ENCODE results near the gene SUMF1.

The SUMF1 gene

GRCh38 chr3:4397466-4397865 lies 69.6 kb downstream of the SUMF1 start:
- H3F3A ChIP-seq (ENCODE audit: low read depth): 0 out of 2 replicates have a peak, but pooled peaks cover 3% of the 10 kb centered on the region
- no peaks in the 10 kb centered on the region for H4K20me1 ChIP-seq (ENCODE audit: insufficient read depth, low read length, poor library complexity, severe bottlenecking)
- H3K36me3 ChIP-seq (ENCODE audit: insufficient read depth, low read length): no peaks in the 10 kb centered on the region
- no peaks in the 10 kb centered on the region for H3K27me3 ChIP-seq (ENCODE audit: insufficient read depth, low read length, poor library complexity, severe bottlenecking)
- H3K9me2 ChIP-seq (replicated peaks; ENCODE audit: low read depth, low read length): no peaks in the 10 kb centered on the region
- H3K9ac ChIP-seq (ENCODE audit: low read depth, low read length, poor library complexity, severe bottlenecking): peak overlapping the region; percentile 35
- peak overlapping the region; percentile 70 for H3K4me2 ChIP-seq (ENCODE audit: low read depth, low read length, poor library complexity, severe bottlenecking)
- H3K4me3 ChIP-seq (ENCODE audit: low read length, poor library complexity, severe bottlenecking): peak overlapping the region; percentile 20
- no peak for TF ChIP-seq EZH2phosphoT487 (IDR thresholded peaks at IDR 0.05; ENCODE audit: borderline replicate concordance)
- no peak for TF ChIP-seq CTCF (conservative IDR thresholded peaks at IDR 0.05; ENCODE audit: low read length)
- H3K79me2 ChIP-seq (ENCODE audit: insufficient read depth, low read length): no peaks in the 10 kb centered on the region
- no peaks in the 10 kb centered on the region for H3K9me3 ChIP-seq (ENCODE audit: insufficient read depth, low read depth, low read length)
- H2AFZ ChIP-seq (ENCODE audit: low read length): 0 out of 2 replicates have a peak overlapping the region, but pooled peaks have one; percentile 20
- H3K4me1 ChIP-seq (ENCODE audit: insufficient read depth, low read length, poor library complexity, severe bottlenecking): peaks cover 61% of the 10 kb centered on the region

GRCh38 chr3:4396542-4396941 lies 70.5 kb downstream of the SUMF1 start:
- no peaks in the 10 kb centered on the region for H3K36me3 ChIP-seq (ENCODE audit: insufficient read depth, low read length)
- 0 out of 2 replicates have a peak, but pooled peaks cover 3% of the 10 kb centered on the region for H3F3A ChIP-seq (ENCODE audit: low read depth)
- no peaks in the 10 kb centered on the region for H3K79me2 ChIP-seq (ENCODE audit: insufficient read depth, low read length)
- peaks cover 57% of the 10 kb centered on the region for H3K4me1 ChIP-seq (ENCODE audit: insufficient read depth, low read length, poor library complexity, severe bottlenecking)
- H3K27me3 ChIP-seq (ENCODE audit: insufficient read depth, low read length, poor library complexity, severe bottlenecking): no peaks in the 10 kb centered on the region
- H3K9ac ChIP-seq (ENCODE audit: low read depth, low read length, poor library complexity, severe bottlenecking): peak overlapping the region; percentile 35
- peaks cover 4% of the 10 kb centered on the region; the same call in 1 of the 2 replicates for H3K9me3 ChIP-seq (ENCODE audit: insufficient read depth, low read depth, low read length)
- TF ChIP-seq EZH2phosphoT487 (IDR thresholded peaks at IDR 0.05; ENCODE audit: borderline replicate concordance) (no peak), CTCF (conservative IDR thresholded peaks at IDR 0.05; ENCODE audit: low read length) (no peak)
- H3K4me2 ChIP-seq (ENCODE audit: low read depth, low read length, poor library complexity, severe bottlenecking): peak overlapping the region; percentile 70
- no peaks in the 10 kb centered on the region for H3K9me2 ChIP-seq (replicated peaks; ENCODE audit: low read depth, low read length)
- no peaks in the 10 kb centered on the region for H4K20me1 ChIP-seq (ENCODE audit: insufficient read depth, low read length, poor library complexity, severe bottlenecking)
- H3K4me3 ChIP-seq (ENCODE audit: low read length, poor library complexity, severe bottlenecking): peak overlapping the region; percentile 20
- H2AFZ ChIP-seq (ENCODE audit: low read length): 0 out of 2 replicates have a peak overlapping the region, but pooled peaks have one; percentile 0

GRCh38 chr3:4396006-4396405 lies 71.1 kb downstream of the SUMF1 start:
- Histone ChIP-seq H4K20me1 (ENCODE audit: insufficient read depth, low read length, poor library complexity, severe bottlenecking) (no peaks in the 10 kb centered on the region), H3K4me2 (ENCODE audit: low read depth, low read length, poor library complexity, severe bottlenecking) (peak overlapping the region; percentile 70), H3K9me2 (replicated peaks; ENCODE audit: low read depth, low read length) (no peaks in the 10 kb centered on the region), H2AFZ (ENCODE audit: low read length) (no peak overlapping the region), H3F3A (ENCODE audit: low read depth) (0 out of 2 replicates have a peak, but pooled peaks cover 3% of the 10 kb centered on the region), H3K36me3 (ENCODE audit: insufficient read depth, low read length) (no peaks in the 10 kb centered on the region), H3K9me3 (ENCODE audit: insufficient read depth, low read depth, low read length) (peaks cover 9% of the 10 kb centered on the region; the same call in 1 of the 2 replicates), H3K4me1 (ENCODE audit: insufficient read depth, low read length, poor library complexity, severe bottlenecking) (peaks cover 57% of the 10 kb centered on the region), H3K4me3 (ENCODE audit: low read length, poor library complexity, severe bottlenecking) (peak overlapping the region; percentile 20), H3K9ac (ENCODE audit: low read depth, low read length, poor library complexity, severe bottlenecking) (peak overlapping the region; percentile 35), H3K79me2 (ENCODE audit: insufficient read depth, low read length) (no peaks in the 10 kb centered on the region), H3K27me3 (ENCODE audit: insufficient read depth, low read length, poor library complexity, severe bottlenecking) (no peaks in the 10 kb centered on the region)
- no peak for TF ChIP-seq EZH2phosphoT487 (IDR thresholded peaks at IDR 0.05; ENCODE audit: borderline replicate concordance)
- TF ChIP-seq CTCF (conservative IDR thresholded peaks at IDR 0.05; ENCODE audit: low read length): no peak
